Heart left ventricle (tissue), 16 donors: ENCODE measurements around the gene BCR. TPM values are rescaled to one million over a fixed set of nuclear protein-coding genes. Genes with fewer than 3 reads are reported as not detected.
A peak's percentile ranks its signal among the peaks of the same experiment; 100 is the strongest.

Experiments
- ATAC-seq, 4 donors: fragments of 200-7000 bp; cut with Tn5 transposase; one replicate each; pipeline ENCODE4 v1.9.1; 2020 to 2022; ENCODE audit warnings: moderate library complexity in 4 of 4, mild to moderate bottlenecking in 3 of 4, moderate number of reproducible peaks in 1 of 4
- DNase-seq, 5 donors: peaks; one replicate each; pipeline ENCODE4 v3.0.0-alpha.2; 2020
- H3K27ac ChIP-seq, 12 donors: fragments of 200-600 bp; sonication (generic) in 4 of 12; one replicate each; pipeline versions ENCODE4 v1.5.0 to v1.8.0; 2016 to 2022; ENCODE audit warnings: mild to moderate bottlenecking in 2 of 12
- H3K27me3 ChIP-seq, 9 donors: fragments of 200-600 bp; sonication (generic) in 2 of 9; one replicate each; pipeline versions ENCODE4 v1.5.1 to v1.8.0; 2016 to 2022; ENCODE audit warnings: mild to moderate bottlenecking in 3 of 9
- H3K36me3 ChIP-seq, 9 donors: fragments of 200-600 bp; sonication (generic) in 2 of 9; one replicate each; pipeline versions ENCODE4 v1.5.0 to v1.8.0; 2018 to 2022; ENCODE audit warnings: mild to moderate bottlenecking in 2 of 9
- H3K4me1 ChIP-seq, 12 donors: fragments of 200-600 bp; sonication (generic) in 4 of 12; one replicate each; pipeline versions ENCODE4 v1.5.0 to v1.8.0; 2016 to 2022; ENCODE audit warnings: mild to moderate bottlenecking in 3 of 12
- H3K4me3 ChIP-seq, 12 donors: fragments of 200-600 bp; sonication (generic) in 4 of 12; one replicate each; pipeline versions ENCODE4 v1.5.0 to v1.8.0; 2017 to 2022; ENCODE audit warnings: mild to moderate bottlenecking in 9 of 12, moderate library complexity in 4 of 12
- H3K9me3 ChIP-seq, 12 donors: fragments of 200-600 bp; sonication (generic) in 4 of 12; one replicate each; pipeline versions ENCODE4 v1.5.0 to v1.8.0; 2016 to 2022; ENCODE audit warnings: mild to moderate bottlenecking in 1 of 12
- POLR2A ChIP-seq, 2 donors: fragments of 450-650 bp; IDR thresholded peaks; one replicate each; pipeline ENCODE4 v1.6.1; 2017; ENCODE audit warnings: antibody characterized with exemption in 2 of 2, mild to moderate bottlenecking in 2 of 2, moderate library complexity in 2 of 2
- WGBS, 4 donors: extraction: QIAGEN DNeasy Blood & Tissue Kit in 2 of 4; methylation state at CpG; one replicate each; pipeline versions ENCODE4 v1.1.5 to v1.1.7; 2013 to 2018; 5-methylcytosine and 5-hydroxymethylcytosine counted together
- intact Hi-C, 10 donors: fragments of 100-400 bp; cut with DNase I; formaldehyde crosslinking; loops; one replicate each; pipeline versions ENCODE4 v1.11.1 to v1.14.2; 2022
- polyA plus RNA-seq, 2 donors: library from polyadenylated mRNA; stranded (reverse); fragments of 200-250 nt; gene quantifications; one replicate each; pipeline ENCODE4 v1.2.3, GENCODE V29; 2013
- total RNA-seq, 9 donors: library from RNA; depleted of rRNA in 2 of 9; stranded (reverse); fragments of >200 nt in 2 of 9; fragmentation: NEBNext Ultra II Directional in 3 of 9; extraction: Animal tissue kit (Norgen Biotek cat#: 25700) in 3 of 9; gene quantifications; one replicate each; pipeline versions ENCODE4 v1.1.0 to v1.2.4, GENCODE V29; 2016 to 2023
- TF ChIP-seq, protein P1 (sequence below), 12 donors: fragments of 200-600 bp; sonication (generic) in 4 of 12; IDR thresholded peaks; one replicate each; pipeline versions ENCODE4 v1.5.0 to v1.8.0; 2018 to 2022; ENCODE audit warnings: antibody characterized with exemption in 12 of 12, mild to moderate bottlenecking in 5 of 12
- donor health status: ischemic (EF 13 %, LVEDD 7.1; RV severe dilation, severe dysfunction).
- donor health status: healthy with polysubstance abuse.
- donor health status: DM: no; HTN: yes; CAD: no.
- donor health status: DM: no; HTN: no; CAD: no.
- donor health status: ischemic (EF 25% LVEDD 6.9; RV normal size, moderate dysfunction).
- donor health status: ischemic (EF 25% LVEDD 5.7; RV mildly dilated, moderate dysfunction).
- donor health status: healthy.
- donor health status: DM: yes; HTN: yes; CAD: no.
- donor health status: ischemic (EF 35%, LVEDD 5.7; RV mildly dilated, moderate dysfunction).
- donor health status: nonischemic (EF 11% LVEDD 7.7; RV severe dilation, severe dysfunction).
- donor health status: DM: yes; HTN: yes; CAD: no.
- donor health status: PGD.
- donor health status: ischemic (EF 29% LVEDD 5.4; RV normal size, mild dysfunction).
- donor health status: nonischemic (EF 23%, LVEDD 6.1; RV moderate dilation, normal function).

BCR gene
- total and polyA plus RNA-seq, 11 donors, result 12.6 to 51.1 (median 28.7) TPM

DNA sequence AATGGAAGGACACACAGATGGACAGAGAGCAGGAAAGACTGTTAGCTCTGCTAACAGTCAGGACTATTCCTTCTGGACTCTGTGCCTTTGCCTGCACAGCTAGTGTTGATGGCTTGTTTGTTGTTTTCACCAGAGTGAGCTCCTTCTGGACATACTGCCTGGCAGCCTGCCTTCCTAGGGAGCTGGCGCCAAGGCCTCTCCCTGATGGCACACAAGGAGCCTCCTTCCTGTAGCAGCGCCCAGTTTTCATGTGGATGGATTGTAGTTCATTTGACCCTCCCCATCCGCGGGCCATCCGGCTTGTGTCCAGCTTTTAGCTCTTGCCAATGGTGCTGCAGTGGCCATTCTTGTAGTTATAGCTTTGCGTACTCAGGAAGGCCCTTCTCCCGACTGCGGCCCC is 16.6 kb upstream of the BCR start:
- H3K27ac ChIP-seq, result peak overlapping the region in 1 of 12 donors; percentile 24
- H3K27me3 ChIP-seq, result no peaks in the 10 kb centered on the region
- H3K4me1 ChIP-seq, result no peaks in the 10 kb centered on the region
- intact Hi-C loops, result no loop called here
- 54 to 84% (median 80%) methylated on average over 2 to 8 of the region's 8 CpGs for WGBS, 4 donors
- no peak overlapping the region for H3K4me3 ChIP-seq
- H3K9me3 ChIP-seq, result no peaks in the 10 kb centered on the region
- DNase-seq (peak in 1 of 5 donors; percentile 41), ATAC-seq (no peak)
- H3K36me3 ChIP-seq, result no peaks in the 10 kb centered on the region
- TF ChIP-seq, protein P1, sequence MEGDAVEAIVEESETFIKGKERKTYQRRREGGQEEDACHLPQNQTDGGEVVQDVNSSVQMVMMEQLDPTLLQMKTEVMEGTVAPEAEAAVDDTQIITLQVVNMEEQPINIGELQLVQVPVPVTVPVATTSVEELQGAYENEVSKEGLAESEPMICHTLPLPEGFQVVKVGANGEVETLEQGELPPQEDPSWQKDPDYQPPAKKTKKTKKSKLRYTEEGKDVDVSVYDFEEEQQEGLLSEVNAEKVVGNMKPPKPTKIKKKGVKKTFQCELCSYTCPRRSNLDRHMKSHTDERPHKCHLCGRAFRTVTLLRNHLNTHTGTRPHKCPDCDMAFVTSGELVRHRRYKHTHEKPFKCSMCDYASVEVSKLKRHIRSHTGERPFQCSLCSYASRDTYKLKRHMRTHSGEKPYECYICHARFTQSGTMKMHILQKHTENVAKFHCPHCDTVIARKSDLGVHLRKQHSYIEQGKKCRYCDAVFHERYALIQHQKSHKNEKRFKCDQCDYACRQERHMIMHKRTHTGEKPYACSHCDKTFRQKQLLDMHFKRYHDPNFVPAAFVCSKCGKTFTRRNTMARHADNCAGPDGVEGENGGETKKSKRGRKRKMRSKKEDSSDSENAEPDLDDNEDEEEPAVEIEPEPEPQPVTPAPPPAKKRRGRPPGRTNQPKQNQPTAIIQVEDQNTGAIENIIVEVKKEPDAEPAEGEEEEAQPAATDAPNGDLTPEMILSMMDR (IDR thresholded peaks at IDR 0.05), result no peak
- TF ChIP-seq POLR2A (IDR thresholded peaks at IDR 0.05), result no peak

DNA sequence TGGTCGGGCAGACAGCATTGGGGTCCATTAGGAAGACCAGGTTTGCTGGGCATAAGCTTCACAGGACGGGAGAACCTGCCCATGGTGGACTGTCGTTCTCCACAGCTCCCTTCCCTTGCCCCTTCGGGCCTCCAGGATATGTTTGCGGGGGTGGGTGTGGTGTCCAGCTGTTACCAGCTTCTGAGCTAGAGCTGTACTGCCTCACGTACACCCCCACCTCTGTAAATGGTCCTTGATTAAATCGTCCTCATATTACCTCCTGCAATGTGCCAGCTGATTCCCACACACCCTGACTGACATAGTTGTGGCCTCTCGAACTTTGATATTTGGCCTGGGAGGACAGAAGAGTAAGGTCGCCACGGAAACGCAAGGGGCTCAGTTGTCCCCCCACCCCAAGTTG is 16.2 kb upstream of the BCR start:
- peak in 1 of 5 donors; percentile 12 for DNase-seq
- ATAC-seq, result no peak
- Histone ChIP-seq H3K27ac (peak overlapping the region in 1 of 12 donors; percentile 24), H3K4me1 (no peaks in the 10 kb centered on the region), H3K4me3 (no peak overlapping the region), H3K36me3 (no peaks in the 10 kb centered on the region), H3K9me3 (no peaks in the 10 kb centered on the region), H3K27me3 (no peaks in the 10 kb centered on the region)
- intact Hi-C loops, result no loop called here
- TF ChIP-seq, protein P1 (IDR thresholded peaks at IDR 0.05), result no peak
- no peak for TF ChIP-seq POLR2A (IDR thresholded peaks at IDR 0.05)
- 68 to 88% (median 84%) methylated on average over 10 to 11 of the region's 11 CpGs for WGBS, 4 donors

DNA sequence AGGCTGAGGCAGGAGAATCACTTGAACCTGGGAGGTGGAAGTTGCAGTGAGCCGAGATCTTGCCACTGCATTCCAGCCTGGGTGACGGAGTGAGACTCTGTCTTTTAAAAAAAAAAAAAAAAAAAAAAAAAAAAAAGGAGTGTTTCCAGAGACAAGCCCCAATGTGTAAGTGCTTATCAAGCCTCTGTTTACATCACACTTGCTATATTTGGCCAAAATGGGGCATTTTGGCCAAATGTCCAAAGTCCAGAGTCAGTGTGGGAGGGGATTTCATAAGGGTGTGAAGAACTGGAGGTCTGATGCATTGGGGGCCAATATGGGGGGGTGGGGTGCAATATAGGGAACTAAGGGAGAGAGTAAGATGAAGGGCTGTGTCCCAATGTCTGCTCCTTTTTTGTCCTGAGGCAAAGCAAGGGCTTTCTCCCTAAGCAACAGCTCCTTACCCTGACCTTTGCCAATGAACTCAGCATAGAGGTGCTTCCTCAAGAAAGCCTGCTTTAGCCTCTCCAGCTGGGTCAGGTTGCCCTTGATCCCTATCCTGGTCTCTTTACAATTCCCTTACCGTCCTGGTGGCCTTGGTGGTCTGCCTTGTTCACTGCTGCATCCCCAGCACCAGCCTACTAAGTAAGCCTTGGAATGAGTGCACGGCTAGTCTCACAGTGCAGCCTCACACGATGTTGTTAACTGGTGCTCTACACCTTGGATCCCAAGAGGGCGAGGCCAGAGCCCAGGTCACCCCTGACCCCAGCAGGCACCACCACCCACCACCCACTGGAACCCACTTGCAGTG is 14.1 kb upstream of the BCR start:
- Histone ChIP-seq H3K9me3 (no peaks in the 10 kb centered on the region), H3K27ac (no peak overlapping the region), H3K4me1 (no peaks in the 10 kb centered on the region), H3K4me3 (no peak overlapping the region), H3K27me3 (no peaks in the 10 kb centered on the region), H3K36me3 (no peaks in the 10 kb centered on the region)
- 85 to 89% (median 87%) methylated on average over 4 to 6 of the region's 6 CpGs for WGBS, 4 donors
- DNase-seq (no peak), ATAC-seq (no peak)
- no peak for TF ChIP-seq POLR2A (IDR thresholded peaks at IDR 0.05)
- TF ChIP-seq, protein P1 (IDR thresholded peaks at IDR 0.05), result no peak
- intact Hi-C loops, result no loop called here

DNA sequence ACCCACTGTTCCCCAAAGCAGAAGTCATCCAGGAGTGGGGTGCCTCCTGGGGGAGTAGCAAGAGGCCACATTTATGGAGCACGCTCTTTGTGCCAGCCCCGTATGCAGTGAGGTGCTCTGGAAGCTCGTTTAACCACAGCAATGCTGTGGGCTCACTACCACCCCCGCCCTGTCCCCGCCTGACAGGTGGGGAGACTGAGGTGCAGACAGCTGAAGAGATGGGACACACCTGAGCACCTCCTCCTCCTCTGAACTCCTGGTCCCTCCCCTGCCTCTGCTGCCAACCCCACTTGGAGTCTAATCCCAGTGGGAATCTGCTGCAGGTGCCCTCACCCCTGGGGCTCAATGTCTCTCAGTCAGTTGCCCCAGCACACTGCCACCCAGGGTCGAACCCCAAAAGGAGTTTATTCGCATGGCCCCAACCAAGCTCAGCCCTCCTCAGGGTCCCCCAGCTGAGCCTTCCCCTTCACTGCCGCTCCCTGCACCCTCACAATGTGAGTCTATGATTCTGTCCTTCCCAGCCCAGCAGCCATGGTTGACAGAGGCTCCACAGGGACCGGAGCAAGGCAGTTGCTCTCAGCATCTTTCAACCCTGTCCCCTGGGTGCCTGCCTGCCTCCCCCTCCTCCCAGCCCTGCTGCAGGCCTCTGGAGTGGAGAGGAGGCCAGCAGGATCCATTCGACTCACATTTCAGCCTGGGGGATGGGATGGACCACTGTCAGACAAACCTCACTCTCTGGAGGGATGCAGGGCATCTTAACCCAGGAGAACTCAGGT is 13.3 kb upstream of the BCR start:
- 71 to 87% (median 78%) methylated on average over 9 to 10 of the region's 10 CpGs for WGBS, 4 donors
- no peak for ATAC-seq

More for the DNA sequence above, 13.3 kb upstream of the BCR start:
- peak in 1 of 5 donors; percentile 9 for DNase-seq
- intact Hi-C loops, result no loop called here
- Histone ChIP-seq H3K36me3 (no peaks in the 10 kb centered on the region), H3K27me3 (no peaks in the 10 kb centered on the region), H3K4me1 (no peaks in the 10 kb centered on the region), H3K9me3 (no peaks in the 10 kb centered on the region), H3K4me3 (no peak overlapping the region), H3K27ac (no peak overlapping the region)
- TF ChIP-seq, protein P1 (IDR thresholded peaks at IDR 0.05), result no peak
- TF ChIP-seq POLR2A (IDR thresholded peaks at IDR 0.05), result no peak
